Gastroesophageal sphincter (tissue), 3 donors: ENCODE results near the gene GFI1.

Experiments
- CTCF ChIP-seq, 4 experiments: fragments of 200-600 bp in 2 of 4; fragments of 450-650 bp in 2 of 4; sonication (generic) in 1 of 4; IDR thresholded peaks; one replicate each; pipeline ENCODE4 v1.5.1; 2017 to 2019; ENCODE audit warnings: antibody characterized with exemption in 4 of 4, mild to moderate bottlenecking in 2 of 4, moderate library complexity in 2 of 4
- POLR2A ChIP-seq, 2 donors: fragments of 450-650 bp; IDR thresholded peaks; one replicate each; pipeline ENCODE4 v1.6.1; 2017; ENCODE audit warnings: antibody characterized with exemption in 2 of 2, mild to moderate bottlenecking in 2 of 2, moderate library complexity in 1 of 2

GRCh38 chr1:92494485-92495141, 7.9 kb upstream of the GFI1 start:
- TF ChIP-seq CTCF (IDR thresholded peaks at IDR 0.05) (no peak), POLR2A (IDR thresholded peaks at IDR 0.05) (no peak)
